Caki2 (cell line): ENCODE measurements around the gene SNAP91. TPM values are rescaled to one million over a fixed set of nuclear protein-coding genes. Genes with fewer than 3 reads are reported as not detected.
A peak's percentile ranks its signal among the peaks of the same experiment; 100 is the strongest.
"Not testable (repeated sequence)": the region's sequence is repeated elsewhere in the genome, so short reads cannot be mapped to it uniquely, and the experiment has no call there.

Source experiments
- DNase-seq: peaks from one replicate; pipeline ENCODE4 v3.0.0-alpha.2; 2015; ENCODE audit warnings: low read depth
- in situ Hi-C: cut with HindIII; loops from 2 replicates; pipeline ENCODE4 v1.10.0; 2016; ENCODE audit warnings: low sequenced_read_pairs, low pct_unique_long_range_greater_than_20kb, mixed read lengths
- total RNA-seq: library from RNA; depleted of rRNA; stranded (reverse); fragments of >200 nt; shearing (Covaris generic); gene quantifications from 2 replicates; pipeline ENCODE4 v1.2.3, GENCODE V29; 2014; ENCODE audit warnings: low replicate concordance

The SNAP91 gene
- total RNA-seq, 1 experiment from 2014 or later: not detected

DNA sequence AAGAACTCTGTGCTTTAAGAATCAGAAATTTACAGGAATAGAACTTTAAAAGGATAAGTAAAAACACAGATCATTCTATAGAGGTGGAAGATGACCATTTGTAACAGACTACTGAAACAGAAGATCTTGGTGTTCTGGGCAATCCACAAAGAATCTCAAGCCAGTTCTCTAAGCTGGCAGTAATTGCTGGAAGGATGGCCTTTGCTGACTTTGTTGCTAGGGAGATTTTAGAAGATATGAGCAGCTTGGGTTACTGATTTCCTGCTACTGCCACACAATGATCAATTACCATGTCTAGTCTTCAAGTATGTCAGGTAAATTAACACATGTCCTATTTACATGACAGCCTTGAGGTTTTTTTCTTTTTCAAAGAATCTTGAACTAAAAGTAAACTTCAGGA, 31.1 kb downstream of the SNAP91 start:
- DNase-seq: no peak
- in situ Hi-C loops: no loop called here

DNA sequence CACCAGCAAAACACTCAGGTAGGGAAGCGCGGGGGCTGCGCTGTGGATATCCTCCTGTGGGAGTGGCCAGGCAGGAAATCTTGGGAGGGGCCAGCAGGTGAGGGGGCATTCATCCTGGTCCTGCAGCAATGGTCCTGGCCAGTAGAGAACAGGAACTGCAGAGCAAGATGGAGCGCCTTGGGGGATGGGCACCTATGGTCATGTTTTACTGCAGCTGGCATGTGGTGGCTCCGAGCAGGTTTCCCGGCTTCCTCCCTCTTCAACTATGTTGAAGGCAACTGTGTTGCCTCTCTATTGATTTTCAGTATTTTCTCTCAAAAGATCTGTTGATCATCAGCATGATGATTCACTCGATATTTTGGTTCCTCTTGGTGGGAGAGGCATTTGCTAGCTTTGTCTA, 70.9 kb downstream of the SNAP91 start:
- no peak for DNase-seq
- in situ Hi-C loops: no loop called here

DNA sequence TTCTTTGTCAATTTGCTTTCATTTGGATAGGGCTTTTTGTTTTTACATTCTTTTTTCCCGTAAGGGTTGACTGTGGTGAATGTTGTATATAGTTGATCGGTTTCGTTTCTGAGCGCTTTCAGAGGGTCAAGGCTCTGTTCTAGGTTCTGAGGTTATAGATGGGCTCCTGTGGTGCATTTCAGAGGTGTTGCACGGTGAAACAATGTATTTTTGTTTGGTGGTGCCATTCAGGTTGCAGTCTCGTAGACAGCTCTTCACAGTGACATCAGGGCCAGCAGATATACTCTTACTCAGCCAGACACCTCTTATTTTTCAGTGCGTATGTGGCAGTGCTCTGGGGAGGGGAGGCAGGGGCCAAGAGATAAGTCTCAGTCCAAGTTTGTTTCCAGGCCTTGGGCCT, 72.1 kb downstream of the SNAP91 start:
- in situ Hi-C loops: no loop called here
- no peak for DNase-seq

DNA sequence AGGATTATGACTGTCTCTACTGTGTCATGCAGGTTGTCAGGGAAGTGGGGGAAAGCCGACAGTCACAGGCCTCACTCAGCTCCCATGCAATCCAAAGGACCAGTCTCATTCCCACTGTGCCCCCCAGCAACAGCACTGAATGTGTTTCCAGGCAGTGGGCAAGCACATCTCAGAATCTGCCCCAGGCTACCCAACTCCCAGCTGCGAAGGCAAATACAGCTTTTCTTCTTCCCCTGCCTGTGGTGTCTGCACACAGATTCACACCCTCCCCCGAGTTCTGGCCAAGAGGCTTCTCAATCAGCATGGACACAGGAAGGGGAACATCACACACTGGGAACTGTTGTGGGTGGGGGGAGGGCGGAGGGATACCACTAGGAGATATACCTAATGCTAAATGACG, 75.3 kb downstream of the SNAP91 start:
- in situ Hi-C loops: no loop called here
- DNase-seq: no peak

DNA sequence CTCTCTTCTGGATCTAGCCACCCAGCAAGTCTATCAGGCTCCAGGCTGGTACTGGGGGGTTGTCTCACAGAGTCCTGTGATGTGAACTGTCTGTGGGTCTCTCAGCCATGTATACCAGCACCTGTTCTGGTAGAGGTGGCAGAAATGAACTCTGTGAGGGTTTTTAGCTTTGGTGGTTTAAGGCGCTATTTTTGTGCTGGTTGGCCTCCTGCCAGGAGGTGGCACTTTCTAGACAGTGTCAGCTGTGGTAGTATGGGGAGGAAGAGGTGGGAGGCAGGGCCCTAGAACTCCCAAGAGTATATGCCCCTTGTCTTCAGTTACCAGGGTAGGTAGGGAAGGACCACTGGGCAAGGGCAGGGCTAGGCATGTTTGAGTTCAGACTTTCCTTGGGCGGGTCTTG, 75.8 kb downstream of the SNAP91 start:
- in situ Hi-C loops: no loop called here
- DNase-seq: no peak

DNA sequence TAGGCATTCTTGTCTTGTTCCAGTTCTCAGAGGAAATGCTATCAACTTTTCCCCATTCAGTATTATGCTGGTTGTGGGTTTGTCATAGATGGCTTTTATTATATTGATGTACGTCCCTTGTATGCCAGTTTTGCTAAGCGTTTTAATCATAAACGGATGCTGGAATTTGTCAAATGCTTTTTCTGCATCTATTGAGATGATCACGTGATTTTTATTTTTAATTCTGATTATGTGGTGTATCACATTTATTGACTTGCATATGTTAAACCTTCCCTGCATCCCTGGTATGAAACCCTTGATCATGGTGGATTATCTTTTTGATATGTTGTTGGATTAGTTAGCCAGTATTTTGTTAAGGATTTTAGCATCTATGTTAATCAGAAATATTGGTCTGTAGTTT, 79.0 kb downstream of the SNAP91 start:
- DNase-seq, in situ Hi-C loops: not testable (repeated sequence)

DNA sequence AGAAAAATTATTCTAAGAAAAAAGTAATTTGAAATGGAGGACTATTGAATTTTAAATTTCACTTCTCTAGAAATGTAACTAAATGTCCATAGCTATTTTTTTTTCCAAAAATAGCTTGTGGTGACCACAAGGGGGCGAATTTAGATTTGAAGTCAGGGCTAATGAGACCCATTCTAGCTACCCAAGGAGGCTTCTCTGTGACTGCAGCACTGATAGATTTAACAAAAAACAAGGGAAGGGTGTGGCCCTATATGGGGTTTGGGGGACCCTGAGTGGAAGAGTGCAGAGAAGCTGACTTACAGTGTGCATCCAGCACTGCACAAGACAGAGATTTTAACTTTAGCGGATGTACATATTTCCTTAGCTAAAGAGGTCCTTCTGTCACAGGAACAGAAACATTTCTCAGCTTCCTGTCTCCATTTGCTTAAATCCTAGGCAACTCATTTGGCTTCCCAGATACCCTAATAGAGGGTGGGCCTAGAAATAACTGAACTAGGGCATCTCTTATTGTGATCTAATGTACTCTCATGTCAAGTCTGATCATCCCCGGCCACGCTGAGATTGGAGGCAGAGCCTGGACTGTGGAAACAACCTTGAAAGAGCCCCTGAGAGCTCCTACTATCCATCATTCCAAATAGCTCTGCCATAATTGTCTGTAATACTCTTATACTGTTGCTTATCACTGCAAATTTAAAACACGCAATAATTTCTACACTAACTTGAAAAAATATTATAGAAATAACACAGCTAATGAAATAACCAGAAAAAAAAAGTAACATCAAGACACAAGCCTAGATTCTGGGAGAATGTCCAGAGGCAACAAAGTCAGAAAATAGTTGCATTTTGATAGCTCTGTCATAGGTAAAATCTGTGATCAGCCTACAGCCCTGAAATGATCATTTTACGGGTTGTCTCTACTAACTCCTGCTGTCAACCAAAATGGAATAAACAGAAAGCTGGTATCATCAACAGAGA, 93.6 kb downstream of the SNAP91 start:
- in situ Hi-C loops: no loop called here
- DNase-seq: peak; percentile 28

DNA sequence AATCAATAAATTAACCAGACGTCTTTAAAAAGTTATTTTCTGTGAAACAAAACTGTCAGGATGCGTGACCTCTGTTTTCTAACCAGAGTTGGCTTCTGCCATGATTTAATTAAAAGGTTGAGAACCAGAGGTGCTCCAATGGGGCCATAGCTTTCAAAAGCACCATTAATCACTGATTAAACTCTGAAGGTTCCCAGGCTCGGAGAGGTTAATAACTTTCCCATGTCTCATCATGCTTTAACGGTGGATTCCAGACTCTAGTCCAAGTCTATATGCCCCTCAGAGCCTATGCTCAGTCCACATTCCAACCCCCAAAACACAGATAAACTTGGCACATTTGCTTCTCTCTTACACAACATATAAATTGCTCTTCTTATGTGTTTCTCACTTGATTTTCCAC, 95.5 kb downstream of the SNAP91 start:
- in situ Hi-C loops: no loop called here

DNA sequence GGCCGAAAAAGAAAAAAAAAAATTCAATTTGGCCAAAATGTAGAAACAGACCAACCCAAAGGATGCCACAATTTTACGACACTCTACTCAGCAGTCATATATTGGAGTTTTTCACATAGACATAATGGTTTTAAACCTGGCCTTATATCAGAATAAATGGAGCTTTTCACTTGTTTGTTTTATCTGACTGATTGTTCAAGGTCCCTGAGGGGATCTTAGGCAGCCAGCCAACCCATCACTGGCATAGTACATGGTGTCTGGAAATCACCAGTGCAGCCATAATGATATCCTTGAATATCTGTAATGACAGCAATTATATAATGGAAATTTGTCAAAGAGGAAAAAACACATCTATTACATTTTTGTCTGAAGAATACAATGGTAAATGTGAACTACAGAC, 99.7 kb downstream of the SNAP91 start:
- no peak for DNase-seq
- in situ Hi-C loops: no loop called here

More for the DNA sequence above, 95.5 kb downstream of the SNAP91 start:
- DNase-seq: no peak

DNA sequence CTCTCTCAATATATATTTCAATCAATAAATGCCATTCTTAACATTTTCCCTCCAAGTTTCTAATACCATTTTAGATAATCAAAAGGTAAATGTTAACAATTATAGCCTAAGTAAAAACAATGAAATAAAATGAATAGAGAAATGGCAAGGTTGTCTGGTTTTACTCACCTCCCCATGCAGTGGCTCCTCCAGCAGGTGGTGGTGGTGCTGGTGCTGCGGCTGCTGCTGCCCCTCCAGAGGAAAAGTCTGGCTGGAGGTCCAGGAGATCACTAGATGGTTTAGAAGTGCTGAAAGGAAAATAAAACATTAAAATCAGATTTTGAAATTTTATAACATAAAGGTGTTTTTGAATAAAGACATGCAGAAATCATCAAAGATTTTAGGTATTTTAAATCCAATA, 103.4 kb downstream of the SNAP91 start:
- no peak for DNase-seq
- in situ Hi-C loops: no loop called here

DNA sequence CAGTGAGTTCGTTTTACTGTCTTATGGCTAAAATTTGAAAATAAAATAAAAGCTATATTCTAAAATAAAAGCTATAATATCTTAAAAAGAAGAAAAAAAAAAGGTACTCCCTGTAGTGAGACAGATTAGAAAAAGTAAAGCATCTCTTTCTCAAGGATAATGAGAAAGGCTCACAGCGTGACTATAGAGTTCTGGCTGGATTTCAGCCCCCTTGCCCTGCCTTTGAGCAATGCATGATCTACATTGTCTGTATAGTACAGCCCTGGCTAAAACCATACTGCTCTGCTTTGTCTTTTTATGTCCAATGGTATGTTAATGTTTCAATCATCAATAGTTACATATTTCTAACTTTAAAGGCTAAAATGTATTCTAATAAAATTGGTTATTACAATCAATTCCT, 105.3 kb downstream of the SNAP91 start:
- in situ Hi-C loops: no loop called here
- DNase-seq: no peak

DNA sequence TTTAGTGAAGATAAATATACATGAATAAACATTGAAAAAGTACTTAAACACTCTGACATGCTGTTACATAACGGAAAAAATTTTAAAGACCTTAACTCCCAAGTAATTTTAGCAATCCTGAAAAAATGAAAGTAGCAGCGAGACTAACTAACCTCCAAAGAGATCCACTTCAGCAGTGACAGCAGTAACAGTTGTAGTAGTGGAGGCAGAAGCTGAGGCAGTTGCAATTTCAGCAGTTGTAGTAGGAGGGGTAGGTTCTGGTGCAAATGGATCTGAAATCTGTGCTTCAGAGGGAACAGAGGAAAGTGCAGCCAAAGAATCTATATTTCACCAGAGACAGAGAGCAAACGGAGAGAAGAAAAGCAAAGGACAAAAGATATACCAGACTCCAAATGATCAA, 107.8 kb downstream of the SNAP91 start:
- DNase-seq: no peak
- in situ Hi-C loops: no loop called here

DNA sequence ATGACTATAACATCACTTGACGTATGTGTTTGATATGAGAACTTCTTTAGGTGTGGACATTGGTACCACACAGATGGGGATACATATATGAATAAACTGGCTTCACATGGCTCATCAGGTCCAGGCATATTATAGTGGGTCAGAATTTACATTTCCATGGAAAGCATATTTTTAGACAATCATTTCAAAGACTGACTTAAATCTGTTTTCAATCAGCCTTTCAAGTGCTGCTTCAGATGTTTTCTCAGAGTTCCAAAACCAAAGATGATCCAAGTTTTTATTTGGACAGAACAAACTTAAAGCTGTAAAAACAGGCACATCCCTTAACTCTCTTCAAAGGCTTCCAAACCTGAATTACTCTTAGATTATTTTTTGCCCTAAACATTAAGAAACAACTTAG, 108.4 kb downstream of the SNAP91 start:
- DNase-seq: no peak
- in situ Hi-C loops: no loop called here

DNA sequence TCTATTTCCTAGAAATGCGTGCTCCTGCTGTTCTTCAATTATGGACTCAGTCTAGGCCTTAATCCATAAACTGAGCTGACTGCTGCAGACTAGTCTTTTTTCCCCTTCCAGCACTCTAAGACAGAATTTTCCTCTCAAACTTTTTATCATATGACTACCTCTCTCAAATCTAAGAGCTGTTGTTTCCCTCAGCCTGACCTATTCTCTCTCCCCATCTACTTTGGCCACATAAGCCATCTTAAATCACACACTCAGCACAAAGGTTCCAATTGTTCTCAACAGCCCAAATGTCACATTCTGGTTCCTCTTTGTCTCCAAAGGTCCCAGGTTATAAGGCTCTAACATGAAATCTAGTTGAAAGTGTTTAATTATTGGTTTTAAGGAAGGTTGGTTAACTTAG, 111.4 kb downstream of the SNAP91 start:
- in situ Hi-C loops: no loop called here

DNA sequence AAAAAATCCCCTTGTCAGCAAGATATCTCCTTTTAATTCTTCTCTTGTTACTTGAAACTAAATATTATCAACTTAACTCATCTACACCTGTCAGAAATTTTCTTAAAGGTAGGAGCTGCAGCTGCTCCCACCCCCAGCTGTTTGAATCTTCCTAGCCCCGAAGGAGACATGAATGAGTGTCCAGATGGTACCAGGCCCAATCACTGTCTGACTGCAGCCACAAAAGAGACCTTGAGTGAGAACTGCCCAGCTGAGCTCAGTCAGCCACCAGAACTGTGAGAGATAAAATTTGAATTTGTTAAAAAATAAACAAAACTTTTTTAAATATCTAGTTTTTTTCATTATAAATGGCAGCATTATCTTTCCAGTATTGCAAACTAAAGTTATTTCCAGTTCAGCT, 111.8 kb downstream of the SNAP91 start:
- in situ Hi-C loops: no loop called here
- DNase-seq: no peak

More for the DNA sequence above, 111.4 kb downstream of the SNAP91 start:
- no peak for DNase-seq

DNA sequence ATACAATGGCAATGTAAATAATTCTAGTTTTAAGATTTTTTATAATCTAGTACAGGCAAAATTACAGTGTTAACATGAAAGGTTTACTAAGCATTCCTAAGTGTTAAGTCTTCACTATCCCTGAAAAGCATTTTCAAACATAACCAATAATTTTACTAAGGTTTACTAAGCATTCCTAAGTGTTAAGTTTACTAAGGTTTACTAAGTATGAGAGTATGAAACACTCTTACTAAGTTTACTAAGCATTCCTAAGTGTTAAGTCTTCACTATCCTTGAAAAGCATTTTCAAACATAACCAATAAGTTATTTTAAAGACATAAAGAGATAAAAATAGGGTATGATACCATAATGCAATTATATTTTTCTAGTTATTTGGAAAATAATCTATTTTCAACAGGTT, 114.0 kb downstream of the SNAP91 start:
- no peak for DNase-seq
- in situ Hi-C loops: no loop called here

DNA sequence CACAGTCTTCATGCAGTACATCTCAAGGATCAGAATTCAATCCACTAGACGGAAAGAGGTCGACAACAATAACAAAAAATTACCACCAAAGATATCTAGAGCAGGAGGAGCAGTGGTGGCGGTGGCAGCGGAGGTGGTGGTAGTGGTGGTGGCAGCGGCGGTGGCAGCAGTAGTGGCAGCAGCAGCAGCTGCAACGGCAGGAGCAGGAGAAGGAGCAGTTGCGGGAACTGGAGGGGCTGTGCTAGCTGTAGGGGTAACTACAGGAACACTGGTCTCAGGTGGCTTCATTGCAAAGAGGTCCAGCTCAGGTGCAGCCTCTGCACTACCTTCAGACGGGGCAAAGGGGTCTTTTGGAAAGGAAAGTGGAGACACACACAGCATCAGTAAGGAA, 115.5 kb downstream of the SNAP91 start:
- in situ Hi-C loops: no loop called here
- no peak for DNase-seq

DNA sequence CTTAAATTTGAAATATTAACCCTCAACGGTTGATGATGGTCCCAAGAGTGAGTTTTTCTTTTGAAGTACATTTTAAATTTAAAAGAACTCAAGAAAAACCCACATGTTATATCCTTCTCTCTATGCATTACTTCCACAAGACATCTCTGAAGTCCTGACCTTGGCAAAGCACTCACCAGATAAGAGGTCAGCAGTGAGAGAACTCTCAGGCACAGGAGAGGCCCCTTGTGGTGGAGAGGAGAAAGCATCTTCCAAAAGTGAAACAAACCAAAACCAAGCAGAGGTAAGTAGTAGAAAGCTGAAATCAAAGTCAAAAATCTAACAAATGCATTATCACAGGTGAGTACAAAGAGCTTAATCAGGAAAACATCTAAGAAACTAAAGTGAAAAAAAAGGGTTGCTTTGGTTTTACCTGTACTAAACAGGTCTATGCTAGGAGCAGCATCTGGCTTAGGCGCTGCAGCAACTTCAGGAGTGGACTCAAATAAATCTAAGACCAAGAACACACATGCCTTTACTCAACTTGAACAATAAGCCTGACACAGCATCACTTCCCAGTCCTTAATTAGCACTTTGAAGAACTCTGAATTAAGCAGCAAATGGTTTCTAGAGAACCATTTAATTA, 116.0 kb downstream of the SNAP91 start:
- in situ Hi-C loops: no loop called here
- peak; percentile 6 for DNase-seq

DNA sequence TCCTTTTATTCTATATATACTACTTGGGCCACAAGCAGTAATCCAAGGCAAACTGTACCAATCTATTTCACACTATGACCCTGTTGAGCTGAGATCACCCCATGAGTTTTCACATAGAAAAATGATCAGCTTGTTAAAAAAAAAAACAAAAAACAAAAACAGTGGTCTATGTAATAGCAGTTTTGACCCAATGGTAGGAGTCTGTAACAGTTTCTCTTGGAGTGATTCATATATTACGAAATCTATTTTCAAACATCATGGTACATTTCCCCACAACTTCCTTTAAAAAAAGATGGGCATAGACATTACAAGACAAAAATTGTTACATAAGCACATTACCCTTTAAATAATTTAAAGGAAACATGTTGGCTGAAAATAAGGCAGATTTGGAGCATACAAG, 118.5 kb downstream of the SNAP91 start:
- DNase-seq: no peak
- in situ Hi-C loops: no loop called here

DNA sequence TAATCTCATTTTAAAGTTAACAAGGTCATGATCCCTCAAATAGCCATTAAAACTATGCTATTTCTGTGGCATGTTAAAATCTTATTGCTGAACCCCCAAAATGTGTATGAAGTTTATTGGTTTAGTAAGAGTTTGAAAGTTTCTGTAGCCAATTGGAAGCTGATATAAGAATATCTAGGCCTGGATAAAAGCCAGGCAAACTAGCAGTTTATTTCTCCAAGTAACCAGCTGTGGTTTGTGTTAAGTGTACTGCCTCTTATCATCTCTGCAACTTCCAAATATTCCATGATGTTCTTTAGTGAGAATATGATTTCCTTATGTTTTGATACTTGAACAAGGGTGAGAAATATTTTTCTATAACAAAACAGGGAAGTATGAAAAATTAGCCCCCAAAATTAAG, 119.8 kb downstream of the SNAP91 start:
- in situ Hi-C loops: no loop called here
- no peak for DNase-seq
